Suppressor macrophage treated with lipopolysaccharide for 4 hours (primary cell): ENCODE measurements around the gene URB2.
"Not testable (repeated sequence)": the region's sequence is repeated elsewhere in the genome, so short reads cannot be mapped to it uniquely, and the experiment has no call there.

Source experiments
- DNase-seq: peaks from one replicate; pipeline ENCODE4 v3.0.0-alpha.2; 2020

URB2 gene

GRCh38 chr1:229617351-229618100 is 8.5 kb upstream of the URB2 start:
- no peak for DNase-seq

DNA sequence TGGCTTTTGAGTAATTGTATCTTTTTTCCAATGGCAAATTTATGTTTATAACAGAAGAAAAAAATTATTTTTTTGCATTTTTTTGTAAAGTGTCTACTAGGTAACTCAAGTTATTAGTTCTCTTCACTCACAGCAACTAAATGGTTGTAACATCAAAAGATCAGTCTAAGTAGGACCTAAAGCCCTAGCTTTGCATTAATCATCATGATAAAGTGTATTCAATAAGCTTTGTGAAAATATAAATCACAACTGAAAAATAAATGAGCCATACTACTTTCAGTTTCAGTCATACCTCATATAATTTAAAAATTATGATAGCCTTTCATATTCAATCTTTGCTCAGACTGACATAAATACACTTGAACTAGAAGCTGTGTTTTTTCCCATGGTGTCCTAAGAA is 7.0 kb upstream of the URB2 start:
- DNase-seq: no peak

- no peak for DNase-seq
Measured at GRCh38 chr1:229619614-229620013, 6.4 kb upstream of the URB2 start.

GRCh38 chr1:229620876-229621275 is 5.2 kb upstream of the URB2 start:
- DNase-seq: peak; percentile 22

DNA sequence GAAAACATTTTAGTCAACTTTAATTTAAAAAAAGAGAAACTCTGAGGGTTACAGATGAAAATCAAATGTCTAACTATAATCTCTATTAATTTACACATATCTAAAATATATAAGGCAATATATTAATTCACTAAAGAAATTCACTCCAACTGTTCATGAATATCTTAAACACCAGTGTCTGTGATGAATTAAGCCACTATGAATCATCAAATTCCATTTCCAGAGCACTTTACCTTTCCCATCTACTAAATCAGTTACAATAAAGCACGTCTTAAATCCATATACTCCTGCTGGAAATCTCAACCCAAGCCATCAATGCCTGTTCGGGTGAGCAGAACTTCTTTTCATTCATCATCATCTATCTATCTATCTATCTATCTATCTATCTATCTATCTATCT is 4.4 kb upstream of the URB2 start:
- no peak for DNase-seq

DNA sequence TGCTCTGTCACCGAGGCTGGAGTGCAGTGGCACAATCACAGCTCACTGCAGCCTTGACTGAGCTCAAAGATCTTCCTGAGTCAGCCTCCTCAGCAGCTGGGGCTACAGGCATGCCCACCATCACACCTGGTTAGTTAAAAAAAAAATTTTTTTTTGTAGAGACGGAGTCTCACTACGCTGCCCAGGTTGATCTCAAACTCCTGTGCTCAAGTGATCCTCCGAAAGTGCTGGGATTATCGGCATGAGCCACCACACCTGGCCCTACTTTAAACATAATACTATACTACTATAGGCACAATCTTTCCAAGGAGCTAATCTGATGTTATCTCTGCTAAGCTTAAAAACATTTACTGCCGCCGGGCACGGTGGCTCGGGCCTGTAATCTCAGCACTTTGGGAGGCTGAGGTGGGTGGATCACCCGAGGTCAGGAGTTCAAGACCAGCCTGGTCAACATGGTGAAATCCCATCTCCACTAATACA is 3.4 kb upstream of the URB2 start:
- not testable (repeated sequence) for DNase-seq

GRCh38 chr1:229623225-229623624 is 2.8 kb upstream of the URB2 start:
- DNase-seq: no peak

GRCh38 chr1:229623838-229624237 is 2.2 kb upstream of the URB2 start:
- DNase-seq: no peak

DNA sequence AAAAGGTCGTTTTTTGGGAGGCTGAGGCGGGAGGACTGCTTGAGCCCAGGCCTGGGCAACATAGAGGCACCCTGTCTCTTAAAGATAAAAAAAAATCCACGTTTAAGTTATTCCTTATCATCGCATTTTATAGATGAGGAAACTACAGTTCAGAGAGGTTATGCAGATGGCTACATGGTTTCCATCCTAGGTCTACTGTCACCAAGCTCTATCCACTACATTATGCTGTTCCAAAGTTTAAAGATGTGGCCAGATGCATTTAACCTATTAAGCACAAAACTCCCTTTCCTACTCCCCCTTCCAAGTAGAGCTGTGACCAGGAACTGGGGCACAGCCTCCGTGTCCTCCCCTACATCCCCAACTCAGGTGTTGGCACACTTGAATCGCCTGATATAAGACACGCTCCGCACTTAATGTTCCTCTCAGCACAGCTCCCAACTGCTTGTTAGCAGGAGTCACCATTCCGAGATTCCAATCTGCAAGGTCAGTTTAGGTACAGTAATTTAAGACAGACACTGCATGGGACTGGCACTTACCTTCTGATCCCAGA is 1.5 kb upstream of the URB2 start:
- no peak for DNase-seq

DNA sequence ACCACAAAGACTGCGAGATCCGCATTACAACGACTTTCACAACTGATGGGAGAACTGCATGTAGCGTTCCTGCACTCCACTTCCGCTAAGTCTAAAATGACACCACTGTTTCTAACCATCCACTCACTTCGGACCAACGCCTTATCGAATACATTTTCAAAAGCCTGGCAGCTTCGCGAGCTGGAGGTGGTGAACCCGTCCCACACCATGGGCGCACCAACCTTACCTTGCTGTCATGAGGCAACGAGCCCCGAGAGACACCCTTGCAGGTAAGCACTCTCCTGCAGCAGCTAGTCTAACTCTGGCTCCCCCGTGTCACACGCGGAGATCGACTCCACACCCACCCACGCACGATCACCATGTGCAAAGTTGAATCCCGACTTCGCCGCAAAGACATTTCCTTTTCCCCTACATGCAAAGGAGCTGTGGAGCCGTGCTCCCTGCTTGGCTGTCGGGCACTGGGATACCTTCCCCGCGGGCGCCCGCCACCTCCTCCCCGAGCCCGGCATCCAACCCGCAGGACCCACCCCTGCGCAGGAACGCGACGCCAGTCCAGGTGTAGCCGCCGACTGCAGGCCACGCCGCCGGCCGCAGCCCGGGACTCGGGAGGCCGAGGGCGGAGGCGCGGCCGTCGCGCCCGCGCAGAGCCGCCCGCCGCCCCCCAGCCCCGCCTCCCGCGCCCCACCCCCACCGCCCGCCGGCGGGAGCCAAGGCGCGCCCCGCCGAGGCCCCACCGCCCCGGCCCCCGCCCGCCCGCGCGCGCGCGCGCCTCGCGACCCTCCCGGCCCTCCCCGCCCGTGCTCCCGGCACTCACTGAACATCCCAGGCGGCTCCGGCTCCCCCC is 754 bp upstream of the URB2 start:
- DNase-seq: peak; percentile 59

DNA sequence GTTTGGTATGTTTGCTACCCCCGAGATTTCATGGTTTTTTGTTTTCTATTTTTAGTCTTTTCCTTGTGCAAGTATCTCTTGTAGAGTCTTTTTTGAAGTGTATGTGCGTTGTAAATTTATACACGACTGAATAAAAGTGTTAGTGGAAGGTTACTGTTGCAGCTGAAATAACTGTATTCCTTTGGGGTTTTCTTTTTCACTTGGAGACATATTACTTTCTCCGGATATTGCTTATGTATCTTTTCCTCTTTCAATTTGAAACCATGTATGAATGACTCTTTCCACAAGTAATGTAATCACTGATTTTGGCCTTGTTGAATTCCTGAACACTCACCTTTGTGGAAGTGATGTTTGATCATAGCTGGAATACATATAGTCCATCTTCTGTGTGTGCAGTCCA is 956 bp downstream of the URB2 start:
- DNase-seq: no peak

- DNase-seq: no peak
Measured at GRCh38 chr1:229629261-229629660, 3.2 kb downstream of the URB2 start.

DNA sequence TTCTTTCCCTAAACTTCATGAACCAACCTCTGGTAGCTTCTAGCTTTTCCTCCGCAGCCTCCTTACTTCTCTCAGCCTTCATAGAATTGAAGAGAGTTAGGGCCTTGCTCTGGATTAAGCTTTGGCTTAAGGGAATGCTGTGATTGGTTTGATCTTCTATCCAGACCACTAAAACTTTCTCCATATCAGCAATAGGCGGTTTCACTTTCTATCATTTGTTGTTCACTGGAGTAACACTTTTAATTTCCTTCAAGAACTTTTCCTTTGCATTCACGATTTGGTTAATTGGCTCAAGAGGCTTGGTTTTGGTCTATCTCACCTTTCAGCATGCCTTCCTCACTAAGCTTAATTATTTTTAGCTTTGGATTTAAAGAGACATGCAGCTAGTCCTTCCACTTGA is 5.1 kb downstream of the URB2 start:
- no peak for DNase-seq

DNA sequence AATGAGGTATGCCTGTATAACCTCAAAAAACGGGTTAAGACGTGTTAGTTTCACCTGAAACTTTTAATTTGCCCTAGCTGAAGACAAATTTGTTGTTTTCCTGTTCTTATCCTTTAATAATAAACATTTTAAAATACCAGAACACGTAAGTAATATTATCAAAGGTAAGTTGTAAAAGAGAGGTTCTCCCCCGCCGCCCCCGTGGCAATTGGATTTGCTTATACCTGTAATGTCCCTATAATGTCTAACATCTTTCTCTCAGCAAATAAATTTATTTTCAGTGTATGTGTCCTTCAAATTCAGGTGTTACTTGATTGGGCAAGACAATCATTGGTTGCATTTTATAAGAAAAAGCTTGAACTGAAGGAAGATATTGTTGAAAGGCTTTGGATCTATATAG is 5.9 kb downstream of the URB2 start:
- no peak for DNase-seq

DNA sequence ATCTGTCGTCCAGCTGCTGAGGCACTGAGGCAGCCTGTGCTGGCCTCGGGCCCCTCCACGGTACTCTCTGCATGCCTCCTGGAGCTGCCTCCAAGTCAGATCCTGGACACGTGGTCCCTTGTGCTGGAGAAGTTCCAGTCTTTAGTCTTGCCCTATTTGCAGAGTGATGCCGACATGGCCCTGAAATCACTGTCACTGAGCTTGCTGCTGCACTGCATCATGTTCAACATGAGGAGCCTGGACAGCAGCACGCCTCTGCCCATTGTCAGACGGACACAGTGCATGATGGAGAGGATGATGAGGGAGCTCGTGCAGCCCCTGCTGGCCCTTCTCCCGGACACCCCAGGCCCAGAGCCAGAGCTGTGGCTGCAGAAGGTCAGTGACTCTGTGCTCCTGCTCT is 10.0 kb downstream of the URB2 start:
- no peak for DNase-seq

DNA sequence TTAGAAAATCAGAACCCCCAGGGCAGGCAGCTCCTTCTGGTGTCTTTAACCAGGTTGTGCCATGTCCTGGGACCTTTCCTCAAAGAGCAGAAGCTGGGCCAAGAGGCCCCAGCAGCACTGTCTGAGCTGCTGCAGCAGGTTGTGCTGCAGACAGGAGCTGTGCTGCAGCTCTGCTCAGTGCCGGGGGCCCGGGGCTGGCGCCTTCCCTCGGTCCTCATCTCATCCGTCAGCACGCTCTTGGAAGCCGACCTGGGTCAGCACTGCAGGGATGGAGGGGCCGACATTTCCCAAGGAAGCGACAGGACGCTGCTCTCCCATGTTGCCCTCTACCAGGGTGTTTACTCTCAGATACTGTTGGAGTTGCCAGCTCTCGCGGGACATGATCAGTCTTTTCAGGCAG is 11.7 kb downstream of the URB2 start:
- no peak for DNase-seq

DNA sequence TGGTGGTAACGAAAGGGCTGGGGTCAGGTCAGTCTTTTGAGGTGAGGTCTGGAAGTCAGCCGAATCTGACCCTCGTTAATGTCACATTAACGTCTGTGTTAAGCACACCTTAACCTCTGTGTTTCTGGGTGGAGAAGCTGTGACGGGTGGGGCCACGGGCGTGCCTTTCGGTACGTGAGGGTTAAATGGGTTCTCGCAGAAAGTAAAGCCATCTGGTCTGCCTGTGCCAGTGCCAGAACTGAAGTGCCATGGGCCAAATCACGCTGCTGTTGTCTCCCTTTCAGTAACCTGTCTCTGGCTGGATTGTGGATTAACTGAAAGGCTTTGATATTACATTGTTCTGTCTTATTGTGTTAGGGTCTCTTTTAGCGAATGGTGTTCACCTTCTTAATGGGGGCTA is 14.4 kb downstream of the URB2 start:
- DNase-seq: no peak

GRCh38 chr1:229641306-229641705 is 15.3 kb downstream of the URB2 start:
- DNase-seq: no peak

DNA sequence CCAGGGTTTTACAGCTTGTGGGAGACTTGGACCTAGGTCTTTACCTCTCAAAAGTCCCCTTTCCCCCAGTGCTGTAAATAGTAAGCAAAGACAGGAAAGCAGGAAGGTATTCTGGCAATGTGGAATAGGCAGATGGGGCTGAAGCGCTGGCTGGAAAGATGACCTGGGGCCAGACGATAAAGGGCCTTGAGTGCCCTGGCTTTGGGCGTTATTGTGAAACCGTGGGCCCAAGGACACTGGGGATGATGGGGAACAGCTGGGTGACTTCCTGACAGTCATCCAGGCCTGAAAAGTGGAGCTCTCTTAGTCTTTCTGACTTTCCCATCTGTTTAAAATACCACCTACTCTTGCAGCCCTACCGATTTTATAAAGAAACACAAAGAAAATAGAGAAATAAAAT is 16.3 kb downstream of the URB2 start:
- no peak for DNase-seq

DNA sequence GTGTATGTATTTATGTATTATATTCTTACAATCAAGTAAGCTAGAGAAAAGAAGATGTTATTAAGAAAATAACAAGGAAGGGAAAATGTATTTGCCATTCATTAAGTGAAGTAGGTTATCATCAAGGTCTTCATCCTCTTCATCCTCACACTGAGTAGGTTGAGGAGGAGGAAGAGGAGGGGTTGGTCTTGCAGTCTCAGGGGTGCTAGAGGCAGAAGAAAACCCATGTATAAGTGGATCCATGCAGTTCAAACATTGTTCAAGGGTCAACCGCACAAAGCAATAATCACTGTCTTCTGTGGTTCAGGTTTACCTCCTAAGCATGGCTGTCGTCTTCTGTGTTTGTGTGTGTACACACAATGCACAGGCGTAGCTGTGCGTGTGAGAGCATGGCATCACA is 16.9 kb downstream of the URB2 start:
- DNase-seq: no peak

DNA sequence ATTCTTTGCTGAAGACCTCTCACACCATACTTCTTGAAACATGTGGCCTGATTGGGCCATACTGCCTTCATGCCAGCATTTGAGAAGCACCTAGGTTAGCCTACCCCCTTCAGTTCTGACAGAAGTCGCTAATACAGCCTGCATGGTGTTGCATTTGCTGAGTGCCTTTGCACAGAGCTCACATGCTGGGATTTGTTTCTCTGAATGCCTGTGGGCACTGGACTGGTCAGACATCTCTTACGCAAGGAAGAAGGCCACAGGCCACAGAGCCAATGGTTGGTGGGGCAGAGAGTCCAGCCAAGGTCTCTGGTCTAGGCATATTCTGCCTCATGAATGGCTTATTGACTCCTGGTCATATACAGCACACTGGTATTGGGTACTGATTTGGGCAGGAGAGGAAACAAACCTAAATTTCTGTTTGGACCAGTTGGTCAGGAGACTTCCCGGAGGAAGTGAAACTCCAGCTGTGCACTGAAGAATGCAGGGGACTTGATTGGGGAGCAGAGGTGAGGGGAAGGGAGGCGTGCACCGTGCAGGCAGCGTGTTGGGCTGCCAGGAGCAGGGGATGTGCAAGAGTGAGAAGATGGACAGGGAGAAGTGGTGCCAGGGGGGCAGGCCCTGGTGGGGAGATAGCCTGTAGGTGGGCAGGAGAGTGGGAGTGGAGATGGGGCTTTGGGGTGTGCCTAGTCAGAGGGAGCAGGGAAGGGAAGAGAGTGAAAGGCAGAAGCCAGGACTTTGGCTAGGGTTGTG is 18.1 kb downstream of the URB2 start:
- DNase-seq: peak; percentile 33

DNA sequence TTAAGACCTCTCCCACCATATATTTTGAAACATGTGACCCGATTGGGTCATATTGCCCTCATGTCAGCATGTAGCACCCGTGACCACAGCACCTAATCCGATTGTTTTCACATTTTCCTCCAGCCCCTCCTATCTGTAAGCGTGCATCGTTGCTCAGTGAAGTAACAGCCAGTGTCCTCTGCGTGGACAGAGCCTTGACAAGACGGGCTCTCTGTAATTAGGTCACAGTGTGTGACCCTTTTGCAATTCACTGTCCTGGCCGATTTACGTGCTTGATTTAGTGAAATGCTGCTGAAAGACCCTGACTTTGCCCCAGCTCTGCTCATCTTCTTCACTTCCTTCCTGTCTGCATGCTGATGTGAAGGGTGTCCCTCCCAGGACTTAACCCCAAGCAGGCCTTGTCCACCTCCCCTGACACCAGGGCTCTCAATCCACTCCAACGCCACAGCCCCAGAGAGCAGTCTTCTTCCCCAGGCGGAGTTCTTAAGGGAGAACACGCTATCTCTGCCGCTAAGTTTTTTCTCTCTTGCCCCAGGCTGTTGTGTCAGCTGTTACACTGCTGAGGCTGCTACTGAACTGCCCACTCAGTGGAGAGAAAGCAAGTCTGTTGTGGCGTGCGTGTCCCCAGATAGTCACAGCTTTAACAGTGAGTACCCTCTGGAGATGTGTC is 19.4 kb downstream of the URB2 start:
- DNase-seq: no peak

DNA sequence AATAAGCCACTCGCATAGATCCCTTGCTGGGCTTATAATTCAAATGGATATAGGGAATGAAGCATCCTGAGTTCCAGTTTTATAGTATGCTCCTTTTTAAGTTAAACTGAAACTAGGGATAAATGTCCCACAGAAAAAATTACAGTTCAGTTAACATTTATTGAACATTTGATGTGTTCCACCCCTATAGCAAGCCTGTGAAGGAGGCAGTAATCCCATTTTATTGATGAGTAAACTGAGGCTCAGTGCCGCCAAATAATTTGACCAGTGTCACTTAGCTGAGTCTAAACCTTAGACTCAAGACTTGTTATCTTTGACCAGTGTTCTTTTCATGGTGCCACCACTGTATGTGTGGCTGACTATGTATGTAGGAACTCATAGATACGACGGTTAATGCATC is 22.4 kb downstream of the URB2 start:
- no peak for DNase-seq
